Measurements from ENCODE around the gene ETV1. TPM values are rescaled to one million over a fixed set of nuclear protein-coding genes. Genes with fewer than 3 reads are reported as not detected.

ETV1 gene
- total RNA-seq, 1 donor from 2014 or later = not detected

- ChIA-PET POLR2A (no interaction called here), CTCF (no interaction called here)
- Mint-ChIP-seq H3K27ac (no peak overlapping the region), H3K9me3 (no peaks in the 10 kb centered on the region), H3K27me3 (no peaks in the 10 kb centered on the region), H3K4me1 (no peaks in the 10 kb centered on the region), H3K36me3 (ENCODE audit: low read depth) (no peaks in the 10 kb centered on the region), H3K4me3 (no peak overlapping the region)
- intact Hi-C loops (cut with micrococcal nuclease) = no loop called here
- TF ChIP-seq CTCF (IDR thresholded peaks at IDR 0.05) = no peak
- no peak for DNase-seq
- no peak for ATAC-seq (ENCODE audit: low read depth)
These were observed 73.6 kb downstream of the ETV1 start for GRCh38 chr7:13915891-13916290.

- no peak for TF ChIP-seq CTCF (IDR thresholded peaks at IDR 0.05)
- POLR2A ChIA-PET = no interaction called here
- intact Hi-C loops (cut with micrococcal nuclease) = no loop called here
These were observed 76.7 kb downstream of the ETV1 start for GRCh38 chr7:13912715-13913278.

GRCh38 chr7:13911909-13912308, 77.6 kb downstream of the ETV1 start:
- ATAC-seq (ENCODE audit: low read depth) (no peak), DNase-seq (no peak)
- intact Hi-C loops (cut with micrococcal nuclease) = no loop called here
- H3K4me1 Mint-ChIP-seq = no peaks in the 10 kb centered on the region
- no peaks in the 10 kb centered on the region for H3K27me3 Mint-ChIP-seq
- no peaks in the 10 kb centered on the region for H3K36me3 Mint-ChIP-seq (ENCODE audit: low read depth)
- ChIA-PET CTCF (no interaction called here), POLR2A (no interaction called here)
- TF ChIP-seq CTCF (IDR thresholded peaks at IDR 0.05) = no peak
- no peaks in the 10 kb centered on the region for H3K9me3 Mint-ChIP-seq
- H3K27ac Mint-ChIP-seq = no peak overlapping the region
- no peak overlapping the region for H3K4me3 Mint-ChIP-seq

More at GRCh38 chr7:13912715-13913278, 76.7 kb downstream of the ETV1 start:
- no peak overlapping the region for H3K27ac Mint-ChIP-seq
- CTCF ChIA-PET = no interaction called here
- H3K4me3 Mint-ChIP-seq = no peak overlapping the region
- no peaks in the 10 kb centered on the region for H3K27me3 Mint-ChIP-seq
- no peaks in the 10 kb centered on the region for H3K9me3 Mint-ChIP-seq
- no peaks in the 10 kb centered on the region for H3K36me3 Mint-ChIP-seq (ENCODE audit: low read depth)
- DNase-seq (no peak), ATAC-seq (ENCODE audit: low read depth) (no peak)
- H3K4me1 Mint-ChIP-seq = no peaks in the 10 kb centered on the region

- DNase-seq (no peak), ATAC-seq (ENCODE audit: low read depth) (no peak)
- no peak overlapping the region for H3K4me3 Mint-ChIP-seq
- CTCF ChIA-PET = no interaction called here
- no peaks in the 10 kb centered on the region for H3K36me3 Mint-ChIP-seq (ENCODE audit: low read depth)
- H3K27me3 Mint-ChIP-seq = no peaks in the 10 kb centered on the region
- POLR2A ChIA-PET = no interaction called here
- no peaks in the 10 kb centered on the region for H3K9me3 Mint-ChIP-seq
- no peak overlapping the region for H3K27ac Mint-ChIP-seq
- H3K4me1 Mint-ChIP-seq = no peaks in the 10 kb centered on the region
- intact Hi-C loops (cut with micrococcal nuclease) = no loop called here
- no peak for TF ChIP-seq CTCF (IDR thresholded peaks at IDR 0.05)
These were observed 78.5 kb downstream of the ETV1 start for GRCh38 chr7:13910805-13911551.

- ChIA-PET POLR2A (no interaction called here), CTCF (no interaction called here)
- Mint-ChIP-seq H3K27me3 (no peaks in the 10 kb centered on the region), H3K4me1 (no peaks in the 10 kb centered on the region), H3K36me3 (ENCODE audit: low read depth) (no peaks in the 10 kb centered on the region), H3K9me3 (no peaks in the 10 kb centered on the region), H3K27ac (no peak overlapping the region), H3K4me3 (no peak overlapping the region)
- TF ChIP-seq CTCF (IDR thresholded peaks at IDR 0.05) = no peak
- ATAC-seq (ENCODE audit: low read depth) (no peak), DNase-seq (no peak)
- intact Hi-C loops (cut with micrococcal nuclease) = no loop called here
These were observed 80.6 kb downstream of the ETV1 start for GRCh38 chr7:13908667-13909397.

Data from activated B cell treated with CpG ODN at 0.5 μM for 24 hours (primary cell).